Fibroblast of the aortic adventitia (primary cell): Measurements from ENCODE around the gene KRTAP10-3. TPM values are rescaled to one million over a fixed set of nuclear protein-coding genes. Genes with fewer than 3 reads are reported as not detected.

ENCODE experiments used
- DNase-seq: peaks from one replicate; pipeline ENCODE4 v3.0.0-alpha.2; 2010; ENCODE audit warnings: low read depth
- H3K4me3 ChIP-seq: 2 replicates; pipeline ENCODE4 v1.5.1; 2011; ENCODE audit warnings: low read depth, mild to moderate bottlenecking, control low read depth, low read length, moderate library complexity
- CTCF ChIP-seq: IDR thresholded peaks from 2 replicates; pipeline ENCODE4 v1.5.1; 2011; ENCODE audit warnings: mild to moderate bottlenecking, low read length, control low read depth, inconsistent platforms; ENCODE audit not compliant: insufficient read depth
- total RNA-seq: library from RNA; depleted of rRNA; stranded (reverse); fragments of >200 nt; gene quantifications from 2 replicates; pipeline ENCODE4 v1.2.3, GENCODE V29; 2012; ENCODE audit warnings: low replicate concordance

The KRTAP10-3 gene
- total RNA-seq, 1 donor = not detected

- TF ChIP-seq CTCF = no peak
- no peak overlapping the region for H3K4me3 ChIP-seq
- no peak for DNase-seq
Observed at GRCh38 chr21:44532712-44533111, 25.9 kb downstream of the KRTAP10-3 start.

GRCh38 chr21:44531606-44532564 is 26.7 kb downstream of the KRTAP10-3 start:
- no peak for TF ChIP-seq CTCF
- no peak overlapping the region for H3K4me3 ChIP-seq
- no peak for DNase-seq

- TF ChIP-seq CTCF = no peak
- no peak for DNase-seq
Observed at GRCh38 chr21:44530903-44531605, 27.5 kb downstream of the KRTAP10-3 start.

GRCh38 chr21:44530221-44530902 is 28.2 kb downstream of the KRTAP10-3 start:
- TF ChIP-seq CTCF = no peak
- DNase-seq = no peak
- H3K4me3 ChIP-seq = no peak overlapping the region

More at GRCh38 chr21:44530903-44531605, 27.5 kb downstream of the KRTAP10-3 start:
- no peak overlapping the region for H3K4me3 ChIP-seq

GRCh38 chr21:44529503-44530125 is 29.0 kb downstream of the KRTAP10-3 start:
- TF ChIP-seq CTCF = no peak
- H3K4me3 ChIP-seq = no peak overlapping the region
- DNase-seq = no peak

GRCh38 chr21:44529011-44529421 is 29.6 kb downstream of the KRTAP10-3 start:
- no peak overlapping the region for H3K4me3 ChIP-seq
- no peak for TF ChIP-seq CTCF

More at GRCh38 chr21:44529011-44529421, 29.6 kb downstream of the KRTAP10-3 start:
- no peak for DNase-seq
